GM18507 (cell line): ENCODE results near the gene LRRN2.

Source experiments
- DNase-seq: peaks from one replicate; pipeline ENCODE4 v3.0.0; 2011; ENCODE audit warnings: low read depth; ENCODE audit not compliant: insufficient read length; ENCODE audit errors: extremely low spot score
- FAIRE-seq: peaks from 2 replicates; lab custom pipeline; 2011; peaks lifted over from hg19 to GRCh38; lab: Jason Lieb, UNC

The LRRN2 gene

GRCh38 chr1:204615881-204616280, 69.7 kb downstream of the LRRN2 start:
- FAIRE-seq (no peak), DNase-seq (no peak)

GRCh38 chr1:204613636-204614035, 71.9 kb downstream of the LRRN2 start:
- DNase-seq (no peak), FAIRE-seq (no peak)

GRCh38 chr1:204612326-204612725, 73.2 kb downstream of the LRRN2 start:
- no peak for FAIRE-seq
- DNase-seq = no peak

GRCh38 chr1:204611036-204611435, 74.5 kb downstream of the LRRN2 start:
- FAIRE-seq = no peak

GRCh38 chr1:204607910-204608309, 77.6 kb downstream of the LRRN2 start:
- no peak for FAIRE-seq

More at GRCh38 chr1:204611036-204611435, 74.5 kb downstream of the LRRN2 start:
- no peak for DNase-seq

GRCh38 chr1:204605791-204606190, 79.7 kb downstream of the LRRN2 start:
- no peak for FAIRE-seq
- DNase-seq = no peak

More at GRCh38 chr1:204607910-204608309, 77.6 kb downstream of the LRRN2 start:
- no peak for DNase-seq

- FAIRE-seq = no peak
- DNase-seq = no peak
These were observed 82.5 kb downstream of the LRRN2 start for GRCh38 chr1:204602871-204603542.

- DNase-seq (no peak), FAIRE-seq (no peak)
These were observed 83.4 kb downstream of the LRRN2 start for GRCh38 chr1:204602111-204602579.

GRCh38 chr1:204600968-204601367, 84.6 kb downstream of the LRRN2 start:
- no peak for FAIRE-seq
- DNase-seq = no peak

GRCh38 chr1:204600203-204600602, 85.3 kb downstream of the LRRN2 start:
- no peak for FAIRE-seq
- DNase-seq = no peak

GRCh38 chr1:204599596-204599995, 85.9 kb downstream of the LRRN2 start:
- no peak for DNase-seq
- no peak for FAIRE-seq

GRCh38 chr1:204599098-204599497, 86.4 kb downstream of the LRRN2 start:
- FAIRE-seq (no peak), DNase-seq (no peak)

GRCh38 chr1:204598319-204598969, 87.1 kb downstream of the LRRN2 start:
- no peak for DNase-seq
- FAIRE-seq = no peak

- DNase-seq = no peak
- FAIRE-seq = no peak
These were observed 93.1 kb downstream of the LRRN2 start for GRCh38 chr1:204592246-204592948.

GRCh38 chr1:204591473-204592090, 94.0 kb downstream of the LRRN2 start:
- DNase-seq (no peak), FAIRE-seq (no peak)

- DNase-seq (no peak), FAIRE-seq (peak; percentile 9)
These were observed 96.0 kb downstream of the LRRN2 start for GRCh38 chr1:204589409-204590038.

- FAIRE-seq (no peak), DNase-seq (no peak)
These were observed 96.7 kb downstream of the LRRN2 start for GRCh38 chr1:204588826-204589225.

GRCh38 chr1:204587621-204588020, 97.9 kb downstream of the LRRN2 start:
- FAIRE-seq = no peak
- no peak for DNase-seq

- FAIRE-seq = peak; percentile 70
- DNase-seq = peak; percentile 18
These were observed 100.7 kb downstream of the LRRN2 start for GRCh38 chr1:204584699-204585372.
